Mucosa of gallbladder (tissue), 1 donor: ENCODE measurements around the gene GPR171. TPM values are rescaled to one million over a fixed set of nuclear protein-coding genes. Genes with fewer than 3 reads are reported as not detected.
A peak's percentile ranks its signal among the peaks of the same experiment; 100 is the strongest.

Source experiments
- DNase-seq: peaks from one replicate; pipeline ENCODE4 v3.0.0-alpha.2; 2020; ENCODE audit warnings: low spot score
- total RNA-seq: library from RNA; stranded (reverse); gene quantifications from one replicate; pipeline ENCODE4 v1.2.1, GENCODE V29; 2021
- donor health status: DM: no; HTN: no; CAD: no.

The GPR171 gene
- total RNA-seq, 1 donor from 2014 or later = 2.0 TPM

DNA sequence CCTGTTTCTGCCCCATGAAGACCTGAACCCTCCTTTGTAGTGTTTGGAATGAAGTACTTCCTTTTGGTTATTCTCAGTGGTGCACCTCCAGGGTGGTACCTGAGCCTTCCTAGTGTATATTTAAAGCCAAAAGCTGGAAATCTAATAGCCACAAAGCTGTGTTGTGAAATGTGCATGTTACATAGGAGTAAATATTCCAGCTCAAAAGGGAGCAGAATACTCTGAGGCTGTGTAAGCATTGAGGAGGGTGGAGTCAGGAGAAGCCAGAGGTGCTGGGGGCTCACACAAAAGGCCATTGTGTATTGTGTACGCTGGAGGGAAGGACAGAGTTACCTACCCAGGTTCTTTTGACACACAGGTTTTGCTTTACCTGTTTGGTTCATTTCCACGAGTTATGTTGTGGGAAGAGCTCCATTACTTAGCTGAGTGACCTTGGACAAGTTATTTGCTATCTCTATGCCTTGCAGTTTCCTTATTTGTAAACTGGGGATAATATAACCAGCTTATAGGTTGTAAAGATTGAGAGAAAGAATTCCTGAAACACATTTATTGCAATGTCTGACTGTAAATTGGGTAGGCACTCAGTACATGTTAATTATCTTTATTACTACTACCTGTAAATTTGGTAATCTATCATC, 24.7 kb downstream of the GPR171 start:
- DNase-seq = no peak

DNA sequence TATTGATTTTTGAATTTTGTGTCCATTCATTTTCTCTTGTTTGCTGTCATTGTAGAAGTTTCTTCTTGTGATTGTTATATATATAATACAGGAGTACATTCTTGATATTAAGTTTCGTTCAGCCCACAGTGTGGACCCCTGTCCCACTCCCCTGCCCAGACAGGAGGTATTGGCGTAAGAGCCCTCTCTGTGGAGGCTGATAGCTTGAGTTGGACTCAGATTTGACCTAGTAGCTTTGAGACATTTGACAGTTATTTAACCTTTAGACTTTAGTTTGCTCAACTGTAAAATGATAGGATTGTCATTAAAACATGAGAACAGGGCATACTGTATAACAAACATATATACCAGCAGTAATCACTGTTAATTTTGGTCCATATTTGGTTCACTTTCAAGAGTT, 27.1 kb downstream of the GPR171 start:
- no peak for DNase-seq

DNA sequence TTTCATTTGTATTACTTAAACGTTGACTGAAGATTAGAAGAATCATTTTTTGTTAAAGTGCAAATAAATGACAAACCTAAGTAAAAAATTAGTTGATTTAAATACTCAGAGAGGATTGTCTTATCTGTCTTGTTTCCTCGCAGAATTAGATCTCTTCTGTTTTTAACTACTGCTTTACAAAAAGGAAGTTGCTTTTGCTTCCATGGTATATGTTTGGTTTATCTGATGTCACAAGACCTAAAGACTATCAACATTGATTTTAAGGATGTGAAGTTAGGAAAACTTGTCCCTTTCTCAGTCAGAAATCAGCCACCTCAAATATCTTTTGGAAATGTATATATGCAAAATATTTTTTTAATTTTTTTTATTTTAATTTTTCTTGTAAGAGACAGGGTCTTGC, 28.7 kb downstream of the GPR171 start:
- DNase-seq = no peak

DNA sequence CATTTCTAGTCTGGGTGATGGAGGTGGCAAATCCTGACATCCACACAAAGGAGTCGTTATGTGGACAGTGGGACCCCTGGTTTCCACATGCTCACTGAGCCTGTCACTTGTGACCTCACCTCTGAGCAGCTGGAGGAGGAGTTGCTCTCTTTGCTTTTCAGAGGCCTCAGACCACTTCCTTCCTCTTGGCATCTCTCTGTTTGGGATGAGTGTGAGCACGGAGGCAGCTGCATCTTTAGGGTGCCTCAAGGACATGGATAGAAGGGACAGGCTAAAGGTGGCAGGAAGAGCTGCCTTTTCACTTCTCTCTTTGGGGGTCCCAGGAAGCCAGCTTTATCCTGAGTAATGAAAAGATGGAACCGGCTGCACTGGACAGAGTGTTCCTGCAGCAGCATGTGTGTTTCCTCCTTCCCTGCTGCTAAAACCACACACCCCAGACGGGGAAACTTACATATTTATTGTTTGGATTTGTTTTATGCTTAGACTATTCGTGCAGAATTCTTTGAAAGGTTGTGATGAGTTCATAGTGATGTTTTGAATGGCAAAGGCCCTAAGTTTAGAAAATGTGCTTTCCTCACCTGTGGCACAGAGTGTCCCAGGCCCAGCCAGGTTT, 31.8 kb downstream of the GPR171 start:
- DNase-seq = peak; percentile 19

DNA sequence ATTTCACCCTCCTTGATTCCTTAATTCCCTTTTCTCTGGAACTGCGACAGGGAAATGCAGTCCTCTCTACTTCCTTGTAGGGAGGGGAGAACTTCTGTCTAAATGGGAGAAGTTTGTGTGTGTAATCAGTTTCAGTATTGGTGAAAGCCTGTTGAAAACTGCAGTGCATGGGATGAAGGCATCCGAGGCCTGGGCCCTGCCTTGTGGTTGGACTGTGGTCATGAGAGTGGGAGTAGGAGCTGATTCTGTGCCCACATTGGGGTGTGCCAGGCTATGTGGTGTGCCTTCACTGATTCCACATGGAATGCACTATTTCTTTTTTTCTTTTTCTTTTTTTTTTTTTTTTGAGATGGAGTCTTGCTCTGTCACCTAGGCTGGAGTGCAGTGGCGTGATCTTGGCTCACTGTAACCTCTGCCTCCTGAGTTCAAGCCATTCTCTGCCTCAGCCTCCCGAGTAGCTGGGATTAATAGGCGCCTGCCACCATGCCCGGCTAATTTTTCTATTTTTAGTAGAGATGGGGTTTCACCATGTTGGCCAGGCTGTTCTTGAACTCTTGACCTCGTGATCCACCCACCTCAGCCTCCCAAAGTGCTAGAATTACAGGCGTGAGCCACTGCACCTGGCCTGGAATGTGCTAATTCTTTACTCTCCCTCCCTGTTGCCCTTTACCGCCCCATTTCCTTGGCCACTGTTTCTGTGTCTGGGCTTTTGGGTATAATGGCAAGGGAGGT, 32.9 kb downstream of the GPR171 start:
- DNase-seq = peak; percentile 41

DNA sequence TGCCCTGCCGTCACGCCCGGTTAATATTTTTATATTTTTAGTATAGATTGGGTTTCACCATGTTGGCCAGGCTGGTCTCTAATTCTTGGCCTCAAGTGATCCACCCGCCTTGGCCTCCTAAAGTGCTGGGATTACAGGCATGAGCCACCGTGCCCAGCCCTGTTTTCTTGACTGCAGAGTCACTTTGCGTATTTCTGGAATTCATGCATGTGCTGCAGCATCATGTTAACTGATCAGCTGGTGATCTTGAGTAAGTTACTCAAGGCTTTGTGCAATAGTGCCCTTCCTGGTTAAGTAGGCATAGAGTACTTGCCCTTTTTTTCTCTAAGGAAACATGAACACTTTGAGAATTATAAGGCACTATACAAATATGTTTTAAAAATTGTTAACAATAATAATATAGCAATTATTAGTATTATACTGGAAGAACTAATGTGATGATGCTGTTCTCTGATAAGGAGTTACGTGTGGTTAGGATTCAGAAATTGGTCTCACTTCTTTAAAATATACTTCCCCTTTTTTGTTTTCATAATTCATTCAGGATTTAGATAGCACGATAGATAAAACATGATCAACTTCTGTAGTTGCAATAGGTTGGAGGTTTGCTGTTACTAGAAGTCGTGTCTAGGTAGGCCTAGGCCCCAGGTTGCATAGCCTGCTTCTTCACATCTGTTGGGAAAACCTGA, 33.6 kb downstream of the GPR171 start:
- no peak for DNase-seq

DNA sequence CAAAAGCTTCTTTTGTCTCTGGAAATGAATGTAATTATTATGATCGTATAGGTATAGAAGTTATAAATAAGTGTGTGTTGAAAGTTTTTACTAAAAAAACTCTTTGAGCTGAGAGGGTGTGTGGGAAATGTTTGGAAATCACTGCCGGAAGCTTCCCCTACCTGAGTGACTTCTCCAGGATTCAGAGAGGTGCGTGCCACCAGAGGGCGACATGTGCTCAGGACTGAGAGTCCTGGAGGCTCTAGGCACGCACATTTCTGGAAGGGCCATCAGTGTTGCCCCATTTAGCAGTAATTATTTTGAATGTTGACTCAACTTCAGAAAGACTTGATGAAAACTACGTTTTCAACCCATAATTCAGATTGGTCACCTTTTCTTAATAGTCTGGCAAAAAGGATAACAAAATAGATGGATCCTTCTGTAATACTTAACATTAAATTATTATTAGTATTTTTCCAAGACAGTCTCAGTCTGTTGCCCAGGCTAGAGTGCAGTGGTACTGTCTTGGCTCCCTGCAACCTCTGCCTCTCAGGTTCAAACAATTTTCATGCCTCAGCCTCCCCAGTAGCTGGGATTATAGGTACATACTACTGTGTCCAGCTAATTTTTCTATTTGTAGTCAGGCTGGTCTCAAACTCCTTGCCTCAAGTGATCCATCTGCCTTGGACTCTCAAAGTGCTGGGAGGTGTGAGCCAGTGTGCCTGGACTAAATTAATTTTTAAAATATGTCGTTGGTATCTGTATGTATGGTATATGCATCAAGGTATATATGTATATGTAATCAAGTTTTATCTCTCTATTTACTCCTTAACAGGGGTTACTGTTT, 34.5 kb downstream of the GPR171 start:
- peak; percentile 80 for DNase-seq

DNA sequence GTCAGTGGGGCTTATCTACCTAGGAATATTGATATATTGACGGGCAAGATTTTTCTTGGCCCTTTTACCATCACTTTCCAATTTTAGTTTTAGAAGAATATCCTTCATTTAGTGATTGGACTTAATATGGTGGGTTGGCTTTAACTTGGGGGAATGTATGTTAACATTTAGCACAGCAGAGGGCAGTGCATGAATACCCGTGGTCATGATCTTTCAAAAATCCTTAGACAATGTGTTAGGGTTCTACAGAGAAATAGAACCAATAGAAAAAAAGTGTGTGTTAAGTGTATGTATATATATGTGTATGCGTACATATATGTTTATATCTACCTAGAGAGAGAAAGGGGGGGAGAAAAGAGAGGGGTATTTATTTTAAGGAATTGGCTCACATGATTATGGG, 36.9 kb downstream of the GPR171 start:
- DNase-seq = no peak

DNA sequence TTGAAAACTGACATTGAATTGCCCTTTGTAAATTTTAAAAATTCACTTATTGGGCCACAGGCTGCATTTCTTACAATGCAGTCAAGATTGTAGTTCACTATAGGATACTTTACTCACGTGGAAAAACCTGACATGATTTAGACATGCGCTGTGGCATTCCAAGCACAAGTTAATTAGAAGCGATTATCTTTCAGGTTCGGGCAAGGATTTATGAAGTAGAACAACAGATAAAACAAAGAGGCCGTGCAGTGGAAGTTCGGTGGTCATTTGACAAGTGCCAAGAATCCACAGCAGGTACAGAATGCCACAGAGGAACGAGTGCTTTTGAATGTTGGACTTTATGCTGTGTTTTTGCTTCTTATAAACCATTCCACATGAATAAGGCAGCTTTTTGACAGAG, 37.8 kb downstream of the GPR171 start:
- no peak for DNase-seq

DNA sequence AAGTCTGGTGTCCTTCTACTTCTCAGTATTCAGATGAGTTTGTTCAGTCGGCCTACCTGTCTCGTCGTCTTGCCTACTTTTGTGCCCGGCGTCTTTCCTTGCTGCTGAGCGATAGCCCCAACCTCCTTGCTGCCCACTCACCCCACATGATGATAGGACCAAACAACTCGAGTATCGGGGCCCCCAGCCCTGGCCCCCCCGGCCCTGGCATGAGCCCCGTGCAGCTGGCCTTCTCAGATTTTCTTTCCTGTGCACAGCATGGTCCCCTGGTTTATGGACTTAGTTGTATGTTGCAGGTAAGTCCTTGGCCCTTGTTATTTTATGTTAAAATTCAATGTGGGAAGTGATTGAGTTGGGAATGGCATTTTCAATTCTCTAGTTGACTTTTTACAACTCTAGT, 43.2 kb downstream of the GPR171 start:
- no peak for DNase-seq

DNA sequence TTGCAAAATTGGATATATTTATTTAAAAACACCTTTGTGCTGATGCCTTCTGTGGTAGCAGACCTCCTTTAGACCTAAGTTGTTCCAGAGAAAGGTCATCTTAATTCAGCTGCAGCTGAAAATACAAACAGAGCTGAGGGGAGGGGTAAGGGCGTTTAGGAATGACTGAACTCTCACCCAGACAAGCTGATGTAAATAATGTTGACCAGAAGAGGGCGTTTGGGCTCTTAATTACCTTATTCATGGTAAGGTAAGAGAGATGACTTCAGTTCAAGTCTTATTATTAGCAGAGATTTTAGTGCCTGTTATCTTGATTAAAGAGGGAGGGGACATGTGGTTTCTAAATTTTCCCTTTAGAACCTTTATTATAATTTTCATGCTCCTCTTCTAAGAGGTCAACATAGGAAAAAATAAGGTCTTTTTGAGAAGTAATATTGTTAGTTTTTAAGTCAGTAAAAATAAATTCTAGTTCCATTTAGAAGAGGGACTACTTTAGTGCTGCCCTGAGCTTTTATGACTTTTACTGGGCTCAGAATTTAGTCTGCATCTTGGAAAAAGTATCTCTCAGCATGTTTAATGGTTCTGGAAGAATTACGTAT, 46.3 kb downstream of the GPR171 start:
- no peak for DNase-seq

DNA sequence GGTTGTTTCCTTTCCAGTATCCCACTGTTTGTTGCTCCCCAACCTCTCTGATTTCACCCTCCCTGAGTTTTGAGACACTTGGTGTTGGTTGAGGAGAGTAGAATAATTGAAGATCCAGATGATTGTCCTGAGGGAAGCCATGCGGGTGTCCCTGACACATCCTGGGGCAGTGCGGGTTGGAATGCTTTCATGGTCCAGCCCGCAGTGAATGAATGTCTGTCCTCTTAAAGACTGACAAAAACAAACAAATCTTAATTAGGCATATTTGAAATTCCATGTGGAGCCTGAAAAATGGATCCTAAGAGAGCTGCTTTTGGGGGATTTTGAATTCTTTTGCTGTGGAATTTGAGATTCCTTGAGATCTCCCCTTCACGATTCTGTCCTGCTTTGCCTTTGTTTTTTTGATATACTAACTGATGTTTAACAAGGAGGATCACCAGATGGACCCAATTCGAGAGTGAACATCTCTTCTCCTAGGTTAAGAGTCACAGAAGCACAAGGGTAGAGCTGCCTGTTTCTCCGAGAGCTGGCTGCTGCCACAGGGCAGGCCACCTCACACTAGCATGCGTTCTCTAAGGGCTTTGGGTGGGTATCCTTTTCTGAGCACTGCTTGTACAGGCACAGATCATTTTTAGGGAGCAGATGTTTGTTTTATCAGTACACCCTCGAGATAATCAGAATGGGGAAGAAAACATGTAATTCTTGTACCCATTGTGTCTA, 47.4 kb downstream of the GPR171 start:
- no peak for DNase-seq

DNA sequence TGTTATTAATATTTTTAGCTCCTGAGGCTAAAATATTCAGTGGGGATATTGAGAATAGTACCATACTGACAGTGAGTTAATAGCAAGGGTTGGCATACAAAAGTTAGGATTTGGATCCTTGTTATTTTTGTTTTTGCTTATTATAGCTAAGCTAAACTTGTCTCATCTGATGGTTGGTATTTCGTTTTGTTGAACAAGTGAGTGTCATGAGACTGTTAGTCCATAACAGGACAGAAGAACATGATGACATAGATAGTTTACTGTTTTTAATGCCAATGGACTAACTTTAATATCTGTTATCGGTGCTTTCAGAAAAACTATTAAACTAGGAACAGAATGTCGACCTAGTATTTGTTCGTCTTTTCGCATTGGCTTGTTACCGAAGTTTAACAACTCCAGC, 48.5 kb downstream of the GPR171 start:
- DNase-seq = no peak

DNA sequence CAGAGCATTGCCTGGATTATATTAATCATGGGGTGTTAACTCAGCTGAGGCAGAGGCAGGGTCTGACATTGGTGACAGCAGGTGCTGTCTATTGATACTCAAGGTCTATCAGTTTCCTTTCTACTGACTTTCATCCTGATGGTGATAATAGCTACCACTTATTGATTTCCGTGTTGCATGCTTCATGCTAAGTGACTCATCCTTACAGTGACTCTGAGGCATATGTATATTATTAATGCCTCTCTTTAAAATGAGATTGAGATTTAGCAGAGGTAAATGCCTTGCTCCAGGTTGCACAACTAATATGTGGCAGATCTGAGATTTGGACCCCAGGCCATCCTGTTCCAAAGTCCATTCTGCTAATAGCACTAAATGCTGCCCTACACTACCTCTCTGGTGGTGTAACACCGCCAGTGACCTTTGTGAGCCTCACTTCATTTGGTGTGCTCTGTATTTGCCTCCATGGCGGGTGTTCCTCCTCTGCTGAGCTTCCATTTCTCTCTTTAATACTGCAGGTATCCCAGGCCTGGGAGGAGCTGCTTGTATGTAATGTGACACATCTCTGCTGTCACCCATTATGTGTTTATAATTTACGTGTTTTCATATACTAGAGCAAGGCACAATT, 50.4 kb downstream of the GPR171 start:
- no peak for DNase-seq

Other genes with a start within 250 kb of the GPR171 start
- not detected for gene CLRN1, start 230.5 kb downstream of the GPR171 start, total RNA-seq
- 7.5 TPM for gene MED12L, start 117.6 kb downstream of the GPR171 start, total RNA-seq
- gene P2RY14, start 75.3 kb upstream of the GPR171 start, total RNA-seq = 14.6 TPM
- not detected for gene GPR87, start 113.6 kb upstream of the GPR171 start, total RNA-seq
- 4.0 TPM for gene P2RY13, start 126.3 kb upstream of the GPR171 start, total RNA-seq
- gene P2RY12, start 181.5 kb upstream of the GPR171 start, total RNA-seq = 7.6 TPM